Measurements from ENCODE around the gene GNAS-AS1. TPM values are rescaled to one million over a fixed set of nuclear protein-coding genes. Genes with fewer than 3 reads are reported as not detected.

GNAS-AS1 gene
- total RNA-seq, 1 donor from 2014 or later, result 1.5 TPM

- Mint-ChIP-seq H3K4me3 (ENCODE audit: unreplicated experiment) (peak overlapping the region; percentile 79), H3K27ac (ENCODE audit: unreplicated experiment) (peak overlapping the region; percentile 96), H3K36me3 (ENCODE audit: unreplicated experiment) (no peaks in the 10 kb centered on the region), H3K27me3 (ENCODE audit: unreplicated experiment) (no peaks in the 10 kb centered on the region), H3K9me3 (ENCODE audit: unreplicated experiment) (no peaks in the 10 kb centered on the region), H3K4me1 (ENCODE audit: unreplicated experiment) (peaks cover 32% of the 10 kb centered on the region)
- TF ChIP-seq CTCF (IDR thresholded peaks at IDR 0.05), result no peak
- DNase-seq (ENCODE audit: extremely low spot score, unreplicated experiment), result no peak
Measured at GRCh38 chr20:58890518-58891085, 39.9 kb upstream of the GNAS-AS1 start.

GRCh38 chr20:58889798-58890517 is 39.3 kb upstream of the GNAS-AS1 start:
- no peaks in the 10 kb centered on the region for H3K27me3 Mint-ChIP-seq (ENCODE audit: unreplicated experiment)
- H3K4me3 Mint-ChIP-seq (ENCODE audit: unreplicated experiment), result peak overlapping the region; percentile 81
- no peak for TF ChIP-seq CTCF (IDR thresholded peaks at IDR 0.05)
- H3K36me3 Mint-ChIP-seq (ENCODE audit: unreplicated experiment), result no peaks in the 10 kb centered on the region
- H3K9me3 Mint-ChIP-seq (ENCODE audit: unreplicated experiment), result no peaks in the 10 kb centered on the region
- H3K27ac Mint-ChIP-seq (ENCODE audit: unreplicated experiment), result peak overlapping the region; percentile 96
- no peak for DNase-seq (ENCODE audit: extremely low spot score, unreplicated experiment)
- H3K4me1 Mint-ChIP-seq (ENCODE audit: unreplicated experiment), result peaks cover 26% of the 10 kb centered on the region

DNA sequence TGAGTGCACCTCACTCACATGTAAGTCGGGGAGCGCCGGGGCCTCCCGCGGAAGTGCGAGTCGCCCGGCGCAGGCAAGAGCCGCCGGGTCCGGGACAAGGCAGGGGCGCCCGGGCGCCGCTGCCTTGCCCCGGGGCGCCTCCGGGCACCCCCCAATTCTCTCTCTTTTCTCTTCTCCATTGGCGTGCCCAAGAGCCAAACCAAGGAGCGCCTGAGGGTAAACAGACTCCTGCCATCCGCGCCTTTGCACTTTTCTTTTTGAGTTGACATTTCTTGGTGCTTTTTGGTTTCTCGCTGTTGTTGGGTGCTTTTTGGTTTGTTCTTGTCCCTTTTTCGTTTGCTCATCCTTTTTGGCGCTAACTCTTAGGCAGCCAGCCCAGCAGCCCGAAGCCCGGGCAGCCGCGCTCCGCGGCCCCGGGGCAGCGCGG is 38.6 kb upstream of the GNAS-AS1 start:
- H3K27ac Mint-ChIP-seq (ENCODE audit: unreplicated experiment), result peak overlapping the region; percentile 75

GRCh38 chr20:58888521-58889333 is 38.0 kb upstream of the GNAS-AS1 start:
- DNase-seq (ENCODE audit: extremely low spot score, unreplicated experiment), result peak; percentile 90
- H3K36me3 Mint-ChIP-seq (ENCODE audit: unreplicated experiment), result no peaks in the 10 kb centered on the region
- H3K4me3 Mint-ChIP-seq (ENCODE audit: unreplicated experiment), result peak overlapping the region; percentile 71
- no peaks in the 10 kb centered on the region for H3K9me3 Mint-ChIP-seq (ENCODE audit: unreplicated experiment)
- TF ChIP-seq CTCF (IDR thresholded peaks at IDR 0.05), result no peak
- H3K27me3 Mint-ChIP-seq (ENCODE audit: unreplicated experiment), result no peaks in the 10 kb centered on the region
- H3K4me1 Mint-ChIP-seq (ENCODE audit: unreplicated experiment), result peaks cover 16% of the 10 kb centered on the region
- H3K27ac Mint-ChIP-seq (ENCODE audit: unreplicated experiment), result peak overlapping the region; percentile 41

More for the DNA sequence above, 38.6 kb upstream of the GNAS-AS1 start:
- no peak for DNase-seq (ENCODE audit: extremely low spot score, unreplicated experiment)
- peak overlapping the region; percentile 83 for H3K4me3 Mint-ChIP-seq (ENCODE audit: unreplicated experiment)
- no peaks in the 10 kb centered on the region for H3K9me3 Mint-ChIP-seq (ENCODE audit: unreplicated experiment)
- H3K4me1 Mint-ChIP-seq (ENCODE audit: unreplicated experiment), result peaks cover 20% of the 10 kb centered on the region
- no peaks in the 10 kb centered on the region for H3K27me3 Mint-ChIP-seq (ENCODE audit: unreplicated experiment)
- no peak for TF ChIP-seq CTCF (IDR thresholded peaks at IDR 0.05)
- H3K36me3 Mint-ChIP-seq (ENCODE audit: unreplicated experiment), result no peaks in the 10 kb centered on the region

- H3K9me3 Mint-ChIP-seq (ENCODE audit: unreplicated experiment), result no peaks in the 10 kb centered on the region
- H3K36me3 Mint-ChIP-seq (ENCODE audit: unreplicated experiment), result no peaks in the 10 kb centered on the region
- H3K27ac Mint-ChIP-seq (ENCODE audit: unreplicated experiment), result peak overlapping the region; percentile 41
- H3K4me3 Mint-ChIP-seq (ENCODE audit: unreplicated experiment), result peak overlapping the region; percentile 71
- peaks cover 17% of the 10 kb centered on the region for H3K4me1 Mint-ChIP-seq (ENCODE audit: unreplicated experiment)
- DNase-seq (ENCODE audit: extremely low spot score, unreplicated experiment), result no peak
- H3K27me3 Mint-ChIP-seq (ENCODE audit: unreplicated experiment), result no peaks in the 10 kb centered on the region
- no peak for TF ChIP-seq CTCF (IDR thresholded peaks at IDR 0.05)
Measured at GRCh38 chr20:58888103-58888502, 37.4 kb upstream of the GNAS-AS1 start.

All from osteocyte (in vitro differentiated cells).